Ascending aorta (tissue), 2 donors: ENCODE results near the gene GLS. TPM values are rescaled to one million over a fixed set of nuclear protein-coding genes. Genes with fewer than 3 reads are reported as not detected.

Experiments used
- DNase-seq, 2 donors: peaks; one replicate each; pipeline ENCODE4 v3.0.0-alpha.2; 2019; ENCODE audit warnings: low spot score in 2 of 2
- H3K27ac ChIP-seq, 2 donors: fragments of 200-600 bp; sonication (generic); one replicate each; pipeline ENCODE4 v1.5.1; 2016 to 2017; ENCODE audit warnings: mild to moderate bottlenecking in 1 of 2
- H3K27me3 ChIP-seq: fragments of 200-600 bp; sonication (generic); one replicate; pipeline ENCODE4 v1.5.1; 2017
- H3K36me3 ChIP-seq, 2 donors: fragments of 200-600 bp; sonication (generic); one replicate each; pipeline ENCODE4 v1.5.1; 2016
- H3K4me1 ChIP-seq, 2 donors: fragments of 200-600 bp; sonication (generic); one replicate each; pipeline ENCODE4 v1.5.1; 2016 to 2017; ENCODE audit warnings: mild to moderate bottlenecking in 1 of 2
- H3K4me3 ChIP-seq, 2 donors: fragments of 200-600 bp; sonication (generic); one replicate each; pipeline ENCODE4 v1.5.1; 2016 to 2017; ENCODE audit warnings: mild to moderate bottlenecking in 1 of 2
- H3K9me3 ChIP-seq, 2 donors: fragments of 200-600 bp; sonication (generic); one replicate each; pipeline ENCODE4 v1.5.1; 2016
- intact Hi-C: fragments of 100-400 bp; cut with DNase I; formaldehyde crosslinking; loops from one replicate; pipeline ENCODE4 v1.15.1; 2023
- total RNA-seq: library from RNA; depleted of rRNA; stranded (reverse); fragments of >200 nt; gene quantifications from one replicate; pipeline ENCODE4 v1.1.0, GENCODE V29; 2016
- TF ChIP-seq, protein P1 (sequence below), 3 experiments: fragments of 200-600 bp in 2 of 3; fragments of 450-650 bp in 1 of 3; sonication (generic) in 2 of 3; IDR thresholded peaks; one replicate each; pipeline ENCODE4 v1.5.1; 2016 to 2019; ENCODE audit warnings: antibody characterized with exemption in 3 of 3, mild to moderate bottlenecking in 1 of 3, moderate library complexity in 1 of 3

GLS gene
- total RNA-seq, 1 donor from 2014 or later = 132 TPM

DNA sequence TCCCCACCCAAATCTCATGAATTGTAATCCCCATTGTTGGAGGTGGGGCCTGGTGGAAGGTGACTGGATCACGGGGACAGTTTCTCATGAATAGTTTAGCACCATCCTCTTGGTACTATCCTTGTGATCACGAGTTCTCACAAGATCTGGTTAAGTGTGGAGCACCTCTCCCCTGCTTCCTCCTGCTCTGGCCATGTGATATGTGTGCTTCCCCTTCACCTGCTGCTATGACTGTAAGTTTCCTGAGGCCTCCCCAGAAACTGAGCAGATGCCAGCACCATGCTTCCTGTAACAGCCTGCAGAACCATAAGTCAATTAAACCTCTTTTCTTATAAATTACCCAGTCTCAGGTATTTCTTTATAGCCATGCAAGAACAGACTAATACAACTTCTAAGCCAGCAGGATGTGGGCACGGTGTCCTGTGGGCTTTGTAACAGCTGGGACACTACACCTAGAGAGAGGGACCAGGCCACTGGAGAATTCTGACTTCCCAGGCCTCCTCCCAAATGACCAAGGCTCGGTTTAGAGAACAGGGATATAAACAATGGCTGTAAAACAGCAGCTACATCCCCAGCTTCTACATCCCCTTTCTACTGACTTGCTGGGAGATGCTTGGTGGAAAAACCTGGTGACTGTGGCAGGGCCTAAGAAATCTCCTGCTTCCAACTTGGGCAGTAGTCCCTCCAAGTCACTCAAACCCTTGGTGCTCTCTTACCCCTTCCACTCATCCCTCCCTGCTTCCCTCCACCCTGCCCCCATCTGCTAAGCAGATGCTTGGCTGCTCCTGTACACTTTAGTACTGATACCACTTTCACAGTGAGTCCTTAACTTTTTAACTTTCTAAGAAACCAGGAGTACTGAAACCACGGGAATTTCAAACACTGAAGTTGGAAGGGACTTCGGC is 123.0 kb downstream of the GLS start:
- TF ChIP-seq, protein P1, sequence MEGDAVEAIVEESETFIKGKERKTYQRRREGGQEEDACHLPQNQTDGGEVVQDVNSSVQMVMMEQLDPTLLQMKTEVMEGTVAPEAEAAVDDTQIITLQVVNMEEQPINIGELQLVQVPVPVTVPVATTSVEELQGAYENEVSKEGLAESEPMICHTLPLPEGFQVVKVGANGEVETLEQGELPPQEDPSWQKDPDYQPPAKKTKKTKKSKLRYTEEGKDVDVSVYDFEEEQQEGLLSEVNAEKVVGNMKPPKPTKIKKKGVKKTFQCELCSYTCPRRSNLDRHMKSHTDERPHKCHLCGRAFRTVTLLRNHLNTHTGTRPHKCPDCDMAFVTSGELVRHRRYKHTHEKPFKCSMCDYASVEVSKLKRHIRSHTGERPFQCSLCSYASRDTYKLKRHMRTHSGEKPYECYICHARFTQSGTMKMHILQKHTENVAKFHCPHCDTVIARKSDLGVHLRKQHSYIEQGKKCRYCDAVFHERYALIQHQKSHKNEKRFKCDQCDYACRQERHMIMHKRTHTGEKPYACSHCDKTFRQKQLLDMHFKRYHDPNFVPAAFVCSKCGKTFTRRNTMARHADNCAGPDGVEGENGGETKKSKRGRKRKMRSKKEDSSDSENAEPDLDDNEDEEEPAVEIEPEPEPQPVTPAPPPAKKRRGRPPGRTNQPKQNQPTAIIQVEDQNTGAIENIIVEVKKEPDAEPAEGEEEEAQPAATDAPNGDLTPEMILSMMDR (IDR thresholded peaks at IDR 0.05) = no peak
- no peak for DNase-seq
- intact Hi-C loops = no loop called here
- H3K27me3 ChIP-seq = no peaks in the 10 kb centered on the region
- peaks cover 64 to 90% of the 10 kb centered on the region in 2 donors for H3K36me3 ChIP-seq
- H3K4me1 ChIP-seq = no peaks in the 10 kb centered on the region
- H3K27ac ChIP-seq = no peak overlapping the region
- H3K9me3 ChIP-seq = no peaks in the 10 kb centered on the region
- no peak overlapping the region for H3K4me3 ChIP-seq

DNA sequence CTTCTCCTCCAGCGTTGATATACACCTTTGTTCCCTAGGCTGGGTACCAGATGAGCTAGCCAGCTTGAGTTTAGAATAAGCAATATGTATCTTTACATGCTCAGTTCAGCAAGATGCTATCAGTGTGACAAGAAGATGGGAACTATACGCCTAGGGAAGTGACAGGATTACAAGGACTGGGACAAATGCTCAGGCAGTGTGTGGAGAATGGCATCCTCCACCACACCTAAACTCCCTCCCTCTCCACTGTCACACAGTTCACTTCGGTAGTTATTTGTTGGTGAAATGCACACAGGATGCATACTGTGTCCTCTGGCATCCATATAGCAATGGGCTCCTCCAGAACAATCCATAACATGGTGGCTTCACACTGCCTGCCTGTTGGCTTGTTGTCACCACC is 125.7 kb downstream of the GLS start:
- H3K9me3 ChIP-seq = no peaks in the 10 kb centered on the region
- TF ChIP-seq, protein P1 (IDR thresholded peaks at IDR 0.05) = no peak
- intact Hi-C loops = no loop called here
- H3K27ac ChIP-seq = no peak overlapping the region
- no peak overlapping the region for H3K4me3 ChIP-seq
- peaks cover 0 to 4% of the 10 kb centered on the region in 2 donors for H3K4me1 ChIP-seq
- peaks cover 56 to 66% of the 10 kb centered on the region in 2 donors for H3K36me3 ChIP-seq
- H3K27me3 ChIP-seq = no peaks in the 10 kb centered on the region
- no peak for DNase-seq

DNA sequence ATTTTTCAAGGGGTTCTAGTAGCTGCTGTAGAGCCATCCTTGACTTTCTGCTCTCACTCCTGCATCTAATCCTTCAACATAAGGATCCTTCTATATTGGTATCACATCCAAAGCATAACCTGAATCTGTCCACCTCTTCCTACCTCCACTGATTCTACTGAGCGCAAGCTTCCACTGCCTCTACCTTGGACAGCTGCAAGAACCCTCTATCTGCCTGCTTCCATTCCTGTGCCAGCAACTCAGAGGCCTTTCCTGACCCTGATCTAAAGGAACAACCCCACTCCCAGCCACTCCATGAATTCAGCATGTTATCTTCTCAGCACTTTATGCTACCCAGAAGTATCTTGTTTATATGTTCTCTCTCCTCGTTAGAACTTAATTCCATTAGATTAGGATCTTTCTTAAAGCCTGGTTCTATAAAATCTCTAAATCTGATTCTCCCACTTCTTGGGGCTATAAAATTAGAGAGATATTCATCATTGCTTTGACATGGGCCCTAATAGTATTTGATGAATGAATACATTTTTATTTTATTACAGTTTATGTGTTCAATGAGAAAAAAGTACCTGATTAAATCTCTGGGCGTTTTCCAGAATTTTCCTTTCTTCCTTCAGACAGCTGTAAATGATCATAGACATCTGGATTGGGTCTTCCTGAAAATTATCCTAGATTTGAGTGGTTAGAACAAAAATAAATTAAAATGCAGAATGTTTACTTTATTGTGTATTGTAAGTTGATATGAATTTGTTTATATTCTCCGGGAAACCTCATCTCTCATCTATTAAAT is 126.6 kb downstream of the GLS start:
- Histone ChIP-seq H3K27me3 (no peaks in the 10 kb centered on the region), H3K4me3 (no peak overlapping the region), H3K27ac (no peak overlapping the region), H3K4me1 (peaks cover 0 to 8% of the 10 kb centered on the region in 2 donors), H3K9me3 (no peaks in the 10 kb centered on the region), H3K36me3 (peaks cover 53 to 57% of the 10 kb centered on the region in 2 donors)
- TF ChIP-seq, protein P1 (IDR thresholded peaks at IDR 0.05) = no peak
- intact Hi-C loops = no loop called here
- DNase-seq = no peak

DNA sequence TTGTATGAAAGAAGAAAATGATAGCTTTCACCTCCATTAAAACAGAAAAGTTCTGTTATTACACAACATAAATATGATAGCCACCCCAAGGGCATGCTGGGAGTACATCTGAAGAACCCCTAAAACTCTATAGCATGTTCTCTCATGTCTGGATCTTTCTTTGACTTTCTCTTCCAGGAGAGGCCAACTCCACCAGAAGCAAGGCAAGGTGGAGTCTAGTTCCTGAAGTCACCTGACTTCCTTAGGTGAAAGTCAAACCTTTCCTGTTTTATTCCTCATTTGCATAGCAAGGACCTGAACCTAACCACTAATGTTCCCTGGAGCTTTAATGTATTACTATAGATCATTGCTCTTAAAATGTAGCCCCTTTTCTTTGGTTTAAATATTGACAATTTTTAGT is 127.7 kb downstream of the GLS start:
- H3K27ac ChIP-seq = no peak overlapping the region
- TF ChIP-seq, protein P1 (IDR thresholded peaks at IDR 0.05) = no peak
- intact Hi-C loops = no loop called here
- H3K4me3 ChIP-seq = no peak overlapping the region
- H3K4me1 ChIP-seq = peaks cover 3 to 14% of the 10 kb centered on the region in 2 donors
- no peaks in the 10 kb centered on the region for H3K27me3 ChIP-seq
- H3K36me3 ChIP-seq = peaks cover 47 to 49% of the 10 kb centered on the region in 2 donors
- H3K9me3 ChIP-seq = no peaks in the 10 kb centered on the region
- no peak for DNase-seq

DNA sequence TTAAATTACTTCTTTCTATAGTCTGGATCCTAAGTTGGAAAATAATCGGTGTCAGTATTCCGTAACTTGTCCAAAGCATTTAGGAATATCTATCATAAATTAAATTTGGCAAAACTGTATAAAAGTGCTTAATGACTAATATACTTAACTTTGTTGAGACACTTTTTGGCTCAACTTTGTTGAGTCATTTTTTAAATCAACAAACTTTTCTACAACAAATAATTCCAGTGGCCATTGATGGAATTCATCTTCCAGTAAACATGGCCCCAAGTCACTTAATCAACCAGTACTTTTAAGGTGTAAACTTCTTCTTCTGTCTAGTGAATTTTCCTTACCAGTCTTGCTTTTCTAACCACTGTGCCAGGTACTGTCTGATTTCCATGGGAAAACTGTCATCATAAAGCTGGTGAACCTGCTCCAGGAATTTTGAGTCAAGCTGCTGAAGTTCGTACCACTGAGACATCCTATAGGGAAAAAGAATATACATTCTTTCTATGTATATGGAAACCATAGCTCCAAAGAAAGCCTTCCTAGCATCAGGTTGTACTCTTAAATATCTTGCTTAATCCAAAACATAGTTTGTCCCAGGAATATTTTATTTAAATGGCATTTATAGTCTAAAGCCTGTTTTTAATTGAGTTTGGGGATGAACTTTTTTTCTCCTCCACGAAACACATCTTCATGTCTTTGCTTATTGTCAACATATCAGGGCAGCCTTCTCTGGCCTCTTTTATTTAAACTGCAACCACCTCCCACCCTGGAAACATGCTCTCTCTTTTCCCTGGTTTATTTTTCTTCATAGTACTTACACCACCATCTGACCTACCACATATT is 129.1 kb downstream of the GLS start:
- intact Hi-C loops = loop anchor here (10.0 kb wide), 2 partner anchors 475 to 695 kb away; partner anchors contain the start of genes HIBCH and NEMP2
- DNase-seq = no peak
- Histone ChIP-seq H3K9me3 (no peaks in the 10 kb centered on the region), H3K4me1 (peaks cover 3 to 14% of the 10 kb centered on the region in 2 donors), H3K36me3 (peaks cover 32 to 42% of the 10 kb centered on the region in 2 donors), H3K27me3 (no peaks in the 10 kb centered on the region), H3K4me3 (no peak overlapping the region), H3K27ac (no peak overlapping the region)
- TF ChIP-seq, protein P1 (IDR thresholded peaks at IDR 0.05) = no peak
